IMR-90 (cell line): ENCODE data around the gene FBLN1. TPM values are rescaled to one million over a fixed set of nuclear protein-coding genes. Genes with fewer than 3 reads are reported as not detected.

Experiments
- ATAC-seq: fragments of 200-7000 bp; cut with Tn5 transposase; 2 replicates; pipeline ENCODE4 v1.9.1; 2020; ENCODE audit warnings: low read depth, mild to moderate bottlenecking, moderate library complexity
- BruUV-seq: library from RNA; stranded (reverse); fragments of 400-500 nt; replicated peaks from 2 replicates; lab custom pipeline; 2021; lab: Mats Ljungman, UMichigan
- CTCF ChIA-PET: fragments of 300-600 bp; formaldehyde crosslinking; extraction: SDS; loops from one replicate; lab custom pipeline; 2021; ENCODE audit warnings: antibody characterized with exemption; lab: Yijun Ruan, JAX
- POLR2A ChIA-PET: fragments of 300-600 bp; sonication (Branson Sonifier 250); formaldehyde crosslinking; loops from one replicate; lab custom pipeline; 2022; ENCODE audit warnings: antibody characterized with exemption; ENCODE audit not compliant: unreplicated experiment; lab: Charles Lee
- DNase-seq: peaks from one replicate; pipeline ENCODE4 v3.0.0; 2013
- H2AFZ ChIP-seq: replicated peaks from 2 replicates; pipeline ENCODE3; 2013; ENCODE audit warnings: low read length, mild to moderate bottlenecking; ENCODE audit not compliant: poor library complexity
- H2AK5ac ChIP-seq: 2 replicates; pipeline ENCODE4 v1.6.1; 2013; ENCODE audit warnings: low read depth, low read length, inconsistent platforms
- H2AK9ac ChIP-seq: replicated peaks from 2 replicates; pipeline ENCODE3; 2013; ENCODE audit warnings: mild to moderate bottlenecking, low read depth, low read length, moderate library complexity; ENCODE audit not compliant: poor library complexity
- H2BK120ac ChIP-seq: 2 replicates; pipeline ENCODE4 v1.6.1; 2013; ENCODE audit warnings: low read depth, low read length, inconsistent platforms
- H2BK15ac ChIP-seq: 3 replicates; pipeline ENCODE4 v1.6.1; 2013; ENCODE audit warnings: low read depth, low read length, inconsistent platforms
- H2BK20ac ChIP-seq: 2 replicates; pipeline ENCODE4 v1.6.1; 2013; ENCODE audit warnings: low read depth, mild to moderate bottlenecking, inconsistent platforms, low read length, moderate library complexity
- H2BK5ac ChIP-seq: 2 replicates; pipeline ENCODE4 v1.6.1; 2013; ENCODE audit warnings: mild to moderate bottlenecking, low read depth, low read length, inconsistent platforms; ENCODE audit not compliant: poor library complexity, severe bottlenecking
- H3K14ac ChIP-seq: replicated peaks from 2 replicates; pipeline ENCODE4 v1.6.1; 2013; ENCODE audit warnings: low read depth, low read length, inconsistent platforms
- H3K18ac ChIP-seq: 2 replicates; pipeline ENCODE4 v1.6.1; 2013; ENCODE audit warnings: low read depth, low read length, control low read depth
- H3K23ac ChIP-seq: 2 replicates; pipeline ENCODE4 v1.6.1; 2013; ENCODE audit warnings: low read depth, low read length, inconsistent platforms
- H3K27ac ChIP-seq: 2 replicates; pipeline ENCODE4 v1.5.1; 2013; ENCODE audit warnings: mild to moderate bottlenecking, control low read depth, low read length; ENCODE audit not compliant: insufficient read depth
- H3K27me3 ChIP-seq: 2 replicates; pipeline ENCODE4 v1.6.1; 2013; ENCODE audit warnings: low read length; ENCODE audit not compliant: control insufficient read depth, insufficient read depth
- H3K36me3 ChIP-seq: 2 replicates; pipeline ENCODE4 v1.6.1; 2013; ENCODE audit warnings: low read length, mixed read lengths; ENCODE audit not compliant: control insufficient read depth, insufficient read depth
- H3K4ac ChIP-seq: 2 replicates; pipeline ENCODE4 v1.6.1; 2013; ENCODE audit warnings: low read depth, low read length, inconsistent platforms
- H3K4me1 ChIP-seq: 2 replicates; pipeline ENCODE4 v1.6.1; 2013; ENCODE audit warnings: low read length, mixed read lengths; ENCODE audit not compliant: control insufficient read depth, insufficient read depth
- H3K4me2 ChIP-seq: 2 replicates; pipeline ENCODE4 v1.6.1; 2013; ENCODE audit warnings: low read depth, mild to moderate bottlenecking, control low read depth, low read length, moderate library complexity
- H3K4me3 ChIP-seq: 2 replicates; pipeline ENCODE4 v1.5.1; 2013; ENCODE audit warnings: low read depth, mild to moderate bottlenecking, control low read depth, low read length, moderate library complexity; ENCODE audit not compliant: insufficient read depth
- H3K56ac ChIP-seq: 2 replicates; pipeline ENCODE4 v1.6.1; 2013; ENCODE audit warnings: low read length, inconsistent platforms; ENCODE audit not compliant: insufficient read depth; ENCODE audit errors: extremely low read depth
- H3K79me1 ChIP-seq, 2 experiments: 2 replicates each; pipeline ENCODE4 v1.6.1; 2013; ENCODE audit warnings: low read length in 2 of 2, inconsistent platforms in 1 of 2, low read depth in 1 of 2
- H3K9ac ChIP-seq: 2 replicates; pipeline ENCODE4 v1.6.1; 2013; ENCODE audit warnings: low read depth, low read length, control low read depth
- H3K9me1 ChIP-seq: 2 replicates; pipeline ENCODE4 v1.6.1; 2013; ENCODE audit warnings: low read length, inconsistent platforms; ENCODE audit not compliant: insufficient read depth
- H3K9me3 ChIP-seq: 2 replicates; pipeline ENCODE4 v1.6.1; 2013; ENCODE audit warnings: low read length; ENCODE audit not compliant: control insufficient read depth, insufficient read depth
- H4K20me1 ChIP-seq: 2 replicates; pipeline ENCODE4 v1.6.1; 2013; ENCODE audit warnings: low read length, inconsistent platforms; ENCODE audit not compliant: insufficient read depth
- H4K5ac ChIP-seq: 2 replicates; pipeline ENCODE4 v1.6.1; 2013; ENCODE audit warnings: mild to moderate bottlenecking, low read depth, low read length, control low read depth
- H4K8ac ChIP-seq, 2 experiments: 2 replicates each; pipeline ENCODE4 v1.6.1; 2013; ENCODE audit warnings: low read depth in 2 of 2, low read length in 2 of 2, control low read depth in 1 of 2, inconsistent platforms in 1 of 2
- H4K91ac ChIP-seq: 2 replicates; pipeline ENCODE4 v1.6.1; 2013; ENCODE audit warnings: low read depth, low read length, inconsistent platforms; ENCODE audit not compliant: insufficient read depth
- BHLHE40 ChIP-seq: fragments of 150-350 bp; IDR thresholded peaks from 2 replicates; pipeline ENCODE4 v1.6.1; 2016; ENCODE audit warnings: mild to moderate bottlenecking, low read depth, low read length
- CEBPB ChIP-seq: IDR thresholded peaks from 2 replicates; pipeline ENCODE4 v1.6.1; 2012; ENCODE audit warnings: low read depth, low read length, improper control_type of control experiment
- CHD1 ChIP-seq: IDR thresholded peaks from 2 replicates; pipeline ENCODE4 v1.6.1; 2012; ENCODE audit warnings: low read depth, low read length, improper control_type of control experiment
- FOS ChIP-seq: fragments of 150-350 bp; IDR thresholded peaks from 2 replicates; pipeline ENCODE4 v1.6.1; 2016; ENCODE audit warnings: low read depth, low read length
- MAFK ChIP-seq: IDR thresholded peaks from 2 replicates; pipeline ENCODE4 v1.6.1; 2012; ENCODE audit warnings: low read depth, low read length, improper control_type of control experiment
- MAZ ChIP-seq: IDR thresholded peaks from 2 replicates; pipeline ENCODE4 v1.6.1; 2012; ENCODE audit warnings: low read depth, mild to moderate bottlenecking, low read length, improper control_type of control experiment, moderate library complexity, borderline replicate concordance
- MXI1 ChIP-seq: IDR thresholded peaks from 2 replicates; pipeline ENCODE4 v1.6.1; 2012; ENCODE audit warnings: low read depth, mild to moderate bottlenecking, low read length, moderate library complexity, borderline replicate concordance
- NFE2L2 ChIP-seq: fragments of 150-350 bp; IDR thresholded peaks from 2 replicates; pipeline ENCODE4 v1.6.1; 2016; ENCODE audit warnings: low read depth, mild to moderate bottlenecking, low read length
- POLR2A ChIP-seq: IDR thresholded peaks from 2 replicates; pipeline ENCODE4 v1.6.1; 2012; ENCODE audit warnings: mild to moderate bottlenecking, low read depth, low read length
- RAD21 ChIP-seq: IDR thresholded peaks from 2 replicates; pipeline ENCODE4 v1.6.1; 2012; ENCODE audit warnings: low read length, improper control_type of control experiment
- RCOR1 ChIP-seq: IDR thresholded peaks from 2 replicates; pipeline ENCODE4 v1.6.1; 2012; ENCODE audit warnings: mild to moderate bottlenecking, low read length, improper control_type of control experiment; ENCODE audit not compliant: insufficient replicate concordance
- RFX5 ChIP-seq: IDR thresholded peaks from 2 replicates; pipeline ENCODE4 v1.8.0; 2012; ENCODE audit warnings: low read depth, mild to moderate bottlenecking, low read length, moderate library complexity
- WGBS, 2 experiments: methylation state at CpG; one replicate each; pipeline versions ENCODE4 v1.1.5 to v1.1.7; 2013; ENCODE audit warnings: missing lambda C conversion rate in 2 of 2; ENCODE audit not compliant: insufficient read length in 1 of 2; ENCODE audit errors: extremely low coverage in 2 of 2; 5-methylcytosine and 5-hydroxymethylcytosine counted together
- dilution Hi-C: fragments of 300-500 bp; cut with HindIII; formaldehyde crosslinking; loops from one replicate; pipeline ENCODE4 v1.14.3; 2018; ENCODE audit warnings: low sequenced_read_pairs; ENCODE audit not compliant: unreplicated experiment
- in situ Hi-C: fragments of 300-500 bp; cut with MboI; formaldehyde crosslinking; loops from 3 replicates; pipeline ENCODE4 v1.14.3; 2019; ENCODE audit warnings: low sequenced_read_pairs, inconsistent platforms, mixed read lengths
- intact Hi-C: fragments of 100-400 bp; cut with micrococcal nuclease; formaldehyde crosslinking; loops from 2 replicates; pipeline ENCODE4 v1.10.0; 2022
- polyA plus RNA-seq, 3 experiments: library from polyadenylated mRNA; depleted of rRNA; stranded (reverse); fragments of >200 nt; gene quantifications; 2 replicates each; pipeline ENCODE4 v1.2.3, GENCODE V29; 2012; ENCODE audit warnings: low replicate concordance in 1 of 3
- total RNA-seq: library from RNA; depleted of rRNA; stranded (reverse); fragments of >200 nt; gene quantifications from 2 replicates; pipeline ENCODE4 v1.2.3, GENCODE V29; 2012
- TF ChIP-seq, protein P1 (sequence below): conservative IDR thresholded peaks from 2 replicates; pipeline ENCODE4 v1.5.1; 2012; ENCODE audit warnings: mild to moderate bottlenecking, low read depth, low read length, improper control_type of control experiment
- TF ChIP-seq, protein P2 (sequence below): fragments of 150-350 bp; IDR thresholded peaks from 2 replicates; pipeline ENCODE4 v1.6.1; 2016; ENCODE audit warnings: low read depth, mild to moderate bottlenecking, low read length, moderate library complexity, borderline replicate concordance
- TF ChIP-seq, protein P3 (sequence below): fragments of 150-350 bp; IDR thresholded peaks from 2 replicates; pipeline ENCODE4 v1.6.1; 2017; ENCODE audit warnings: mild to moderate bottlenecking, antibody characterized with exemption, low read length, low read depth

FBLN1 gene
- total and polyA plus RNA-seq, 2 of the 4 experiments (the other 2 are of a cell fraction), result 11.3 to 87.9 TPM

DNA sequence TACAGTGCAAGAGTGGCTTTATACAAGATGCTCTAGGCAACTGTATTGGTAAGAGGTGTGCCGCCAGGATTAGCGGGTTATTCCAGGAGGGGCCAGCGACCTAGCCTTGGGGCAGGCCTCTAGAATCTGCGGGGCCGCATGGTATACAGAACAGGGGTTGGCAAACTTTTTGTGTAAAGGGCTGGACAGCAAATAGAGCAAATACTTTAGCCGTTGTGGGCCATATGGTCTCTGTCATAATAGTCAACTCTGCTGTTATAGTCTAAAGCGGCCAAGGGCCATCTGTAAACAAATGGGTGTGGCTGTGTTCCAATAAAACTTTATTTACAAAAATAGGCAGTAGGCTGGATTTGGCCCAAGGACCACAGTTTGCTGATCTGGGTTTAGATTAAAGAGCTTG is 32.6 kb downstream of the FBLN1 start:
- Histone ChIP-seq H4K5ac (peak overlapping the region; percentile 16), H3K4me3 (no peak overlapping the region), H2BK15ac (0 out of 3 replicates have a peak overlapping the region, but pooled peaks have one; percentile 12), H4K91ac (peak overlapping the region; percentile 4; the same call in 1 of the 2 replicates), H3K9me1 (peaks cover 27% of the 10 kb centered on the region), H2AK9ac (no peak overlapping the region), H3K4me2 (peak overlapping the region; percentile 16; the same call in 1 of the 2 replicates), H3K36me3 (peaks cover 58% of the 10 kb centered on the region; the same call in 1 of the 2 replicates), H4K20me1 (peaks cover 15% of the 10 kb centered on the region), H3K27me3 (no peaks in the 10 kb centered on the region), H3K9me3 (no peaks in the 10 kb centered on the region), H4K8ac (peak overlapping the region in 1 of 2 experiments; percentile 11; a peak in 2 of 4 replicates), H3K23ac (peak overlapping the region; percentile 10; the same call in 1 of the 2 replicates), H3K27ac (peak overlapping the region; percentile 95; the same call in 1 of the 2 replicates), H2BK20ac (peak overlapping the region; percentile 69; the same call in 1 of the 2 replicates), H2AK5ac (peak overlapping the region; percentile 36; the same call in 1 of the 2 replicates), H3K4ac (peak overlapping the region; percentile 42; the same call in 1 of the 2 replicates), H2BK120ac (peak overlapping the region; percentile 61), H3K9ac (peak overlapping the region; percentile 37; the same call in 1 of the 2 replicates), H2BK5ac (peak overlapping the region; percentile 64), H3K14ac (no peak overlapping the region), H3K4me1 (peaks cover 55% of the 10 kb centered on the region), H2AFZ (no peak overlapping the region), H3K18ac (peak overlapping the region; percentile 53), H3K56ac (no peak overlapping the region), H3K79me1 (peaks cover 0 to 42% of the 10 kb centered on the region in 2 experiments; a peak in 2 of 4 replicates)
- TF ChIP-seq MAFK (no peak), NFE2L2 (no peak), RCOR1 (no peak), FOS (no peak), RFX5 (no peak), RAD21 (no peak), POLR2A (no peak), MAZ (no peak), MXI1 (no peak), CEBPB (no peak), CHD1 (no peak), BHLHE40 (no peak)
- TF ChIP-seq, protein P1, sequence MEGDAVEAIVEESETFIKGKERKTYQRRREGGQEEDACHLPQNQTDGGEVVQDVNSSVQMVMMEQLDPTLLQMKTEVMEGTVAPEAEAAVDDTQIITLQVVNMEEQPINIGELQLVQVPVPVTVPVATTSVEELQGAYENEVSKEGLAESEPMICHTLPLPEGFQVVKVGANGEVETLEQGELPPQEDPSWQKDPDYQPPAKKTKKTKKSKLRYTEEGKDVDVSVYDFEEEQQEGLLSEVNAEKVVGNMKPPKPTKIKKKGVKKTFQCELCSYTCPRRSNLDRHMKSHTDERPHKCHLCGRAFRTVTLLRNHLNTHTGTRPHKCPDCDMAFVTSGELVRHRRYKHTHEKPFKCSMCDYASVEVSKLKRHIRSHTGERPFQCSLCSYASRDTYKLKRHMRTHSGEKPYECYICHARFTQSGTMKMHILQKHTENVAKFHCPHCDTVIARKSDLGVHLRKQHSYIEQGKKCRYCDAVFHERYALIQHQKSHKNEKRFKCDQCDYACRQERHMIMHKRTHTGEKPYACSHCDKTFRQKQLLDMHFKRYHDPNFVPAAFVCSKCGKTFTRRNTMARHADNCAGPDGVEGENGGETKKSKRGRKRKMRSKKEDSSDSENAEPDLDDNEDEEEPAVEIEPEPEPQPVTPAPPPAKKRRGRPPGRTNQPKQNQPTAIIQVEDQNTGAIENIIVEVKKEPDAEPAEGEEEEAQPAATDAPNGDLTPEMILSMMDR, result no peak
- TF ChIP-seq, protein P2, sequence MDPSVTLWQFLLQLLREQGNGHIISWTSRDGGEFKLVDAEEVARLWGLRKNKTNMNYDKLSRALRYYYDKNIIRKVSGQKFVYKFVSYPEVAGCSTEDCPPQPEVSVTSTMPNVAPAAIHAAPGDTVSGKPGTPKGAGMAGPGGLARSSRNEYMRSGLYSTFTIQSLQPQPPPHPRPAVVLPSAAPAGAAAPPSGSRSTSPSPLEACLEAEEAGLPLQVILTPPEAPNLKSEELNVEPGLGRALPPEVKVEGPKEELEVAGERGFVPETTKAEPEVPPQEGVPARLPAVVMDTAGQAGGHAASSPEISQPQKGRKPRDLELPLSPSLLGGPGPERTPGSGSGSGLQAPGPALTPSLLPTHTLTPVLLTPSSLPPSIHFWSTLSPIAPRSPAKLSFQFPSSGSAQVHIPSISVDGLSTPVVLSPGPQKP, result no peak
- TF ChIP-seq, protein P3, sequence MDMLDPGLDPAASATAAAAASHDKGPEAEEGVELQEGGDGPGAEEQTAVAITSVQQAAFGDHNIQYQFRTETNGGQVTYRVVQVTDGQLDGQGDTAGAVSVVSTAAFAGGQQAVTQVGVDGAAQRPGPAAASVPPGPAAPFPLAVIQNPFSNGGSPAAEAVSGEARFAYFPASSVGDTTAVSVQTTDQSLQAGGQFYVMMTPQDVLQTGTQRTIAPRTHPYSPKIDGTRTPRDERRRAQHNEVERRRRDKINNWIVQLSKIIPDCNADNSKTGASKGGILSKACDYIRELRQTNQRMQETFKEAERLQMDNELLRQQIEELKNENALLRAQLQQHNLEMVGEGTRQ, result no peak
- dilution Hi-C loops (no loop called here), in situ Hi-C loops (no loop called here), intact Hi-C loops (no loop called here)
- no TSS peak for BruUV-seq
- WGBS, 2 experiments, result 21% methylated on average over 3 of the region's 7 CpGs; no CpG with 5 or more reads in 1 of the 2 experiments
- DNase-seq (no peak), ATAC-seq (peak; percentile 4; the same call in 1 of the 2 replicates)
- CTCF ChIA-PET, result no interaction called here
- POLR2A ChIA-PET, result no interaction called here
